COLO829 (cell line): Measurements from ENCODE around the gene SSBP3.
"Not testable (repeated sequence)": the region's sequence is repeated elsewhere in the genome, so short reads cannot be mapped to it uniquely, and the experiment has no call there.

Source experiments
- DNase-seq: peaks from one replicate; pipeline ENCODE4 v3.0.0; 2012; ENCODE audit warnings: low spot score

The SSBP3 gene

DNA sequence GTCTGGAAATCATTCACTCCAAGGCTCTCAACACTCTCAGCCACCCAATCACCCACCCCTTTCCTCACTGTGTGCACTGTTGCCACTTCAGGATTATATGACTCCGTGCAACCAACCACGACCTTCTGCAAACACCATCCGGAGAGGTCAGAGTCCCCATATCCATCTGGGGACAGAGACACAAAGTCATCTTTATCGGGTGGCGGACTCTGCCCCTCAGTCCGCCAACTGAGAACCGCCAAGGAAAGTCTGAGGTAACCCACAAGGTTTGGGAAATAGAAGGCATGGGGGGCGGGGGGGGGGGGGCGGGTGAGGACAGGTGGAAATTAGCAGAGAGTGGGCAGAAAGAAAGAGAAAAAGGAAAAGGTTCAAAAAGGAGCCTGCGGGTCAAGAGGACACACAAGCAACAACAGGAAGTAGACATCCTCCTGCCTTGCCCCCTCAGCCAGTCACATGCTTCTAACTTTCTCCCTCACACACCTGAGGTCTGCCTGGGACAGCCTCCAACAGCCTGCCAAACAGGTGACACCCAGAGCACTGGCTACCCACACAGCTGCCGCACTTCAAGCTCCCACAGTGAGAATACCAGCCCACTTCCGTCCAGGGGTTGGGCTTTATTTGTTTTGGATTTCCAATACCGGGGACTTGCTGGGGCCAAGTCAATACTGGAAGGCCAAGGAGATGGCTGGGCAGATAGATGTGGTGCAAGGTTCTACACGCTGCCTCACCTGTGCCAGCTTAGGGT lies 58.1 kb downstream of the SSBP3 start:
- DNase-seq, result no peak

DNA sequence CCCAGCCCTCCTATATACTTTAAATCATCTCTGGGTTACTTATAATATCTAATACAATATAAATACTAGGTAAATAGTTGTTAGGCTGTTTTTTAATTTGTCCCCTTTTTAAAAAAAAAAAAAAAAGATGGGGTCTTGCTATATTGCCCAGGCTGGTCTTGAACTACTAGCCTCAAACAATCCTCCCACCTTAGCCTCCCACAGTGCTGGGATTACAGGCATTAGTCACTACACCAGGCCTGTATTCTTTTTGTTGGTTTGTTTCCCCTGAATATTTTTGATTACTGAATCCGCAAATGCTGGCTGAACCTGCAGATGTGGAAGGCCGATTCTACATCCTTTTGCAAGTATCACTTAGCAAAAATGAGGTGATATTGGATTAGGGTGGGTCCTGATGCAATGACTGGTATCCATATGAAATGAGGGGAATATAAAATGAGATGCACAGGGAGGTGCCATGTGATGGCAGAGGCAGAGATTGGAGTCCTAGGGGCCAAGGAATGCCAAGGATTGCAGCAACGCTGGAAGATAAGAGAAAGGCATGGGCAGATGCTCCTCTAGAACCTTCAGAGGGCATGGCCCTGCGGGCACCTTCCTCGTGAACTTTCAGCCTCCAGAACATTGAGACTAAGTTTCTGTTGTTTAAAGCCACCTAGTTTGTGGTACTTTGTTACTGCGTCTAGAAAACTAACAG lies 58.8 kb downstream of the SSBP3 start:
- no peak for DNase-seq

GRCh38 chr1:54345548-54345947 lies 60.6 kb downstream of the SSBP3 start:
- DNase-seq, result not testable (repeated sequence)

GRCh38 chr1:54345116-54345515 lies 61.1 kb downstream of the SSBP3 start:
- no peak for DNase-seq

DNA sequence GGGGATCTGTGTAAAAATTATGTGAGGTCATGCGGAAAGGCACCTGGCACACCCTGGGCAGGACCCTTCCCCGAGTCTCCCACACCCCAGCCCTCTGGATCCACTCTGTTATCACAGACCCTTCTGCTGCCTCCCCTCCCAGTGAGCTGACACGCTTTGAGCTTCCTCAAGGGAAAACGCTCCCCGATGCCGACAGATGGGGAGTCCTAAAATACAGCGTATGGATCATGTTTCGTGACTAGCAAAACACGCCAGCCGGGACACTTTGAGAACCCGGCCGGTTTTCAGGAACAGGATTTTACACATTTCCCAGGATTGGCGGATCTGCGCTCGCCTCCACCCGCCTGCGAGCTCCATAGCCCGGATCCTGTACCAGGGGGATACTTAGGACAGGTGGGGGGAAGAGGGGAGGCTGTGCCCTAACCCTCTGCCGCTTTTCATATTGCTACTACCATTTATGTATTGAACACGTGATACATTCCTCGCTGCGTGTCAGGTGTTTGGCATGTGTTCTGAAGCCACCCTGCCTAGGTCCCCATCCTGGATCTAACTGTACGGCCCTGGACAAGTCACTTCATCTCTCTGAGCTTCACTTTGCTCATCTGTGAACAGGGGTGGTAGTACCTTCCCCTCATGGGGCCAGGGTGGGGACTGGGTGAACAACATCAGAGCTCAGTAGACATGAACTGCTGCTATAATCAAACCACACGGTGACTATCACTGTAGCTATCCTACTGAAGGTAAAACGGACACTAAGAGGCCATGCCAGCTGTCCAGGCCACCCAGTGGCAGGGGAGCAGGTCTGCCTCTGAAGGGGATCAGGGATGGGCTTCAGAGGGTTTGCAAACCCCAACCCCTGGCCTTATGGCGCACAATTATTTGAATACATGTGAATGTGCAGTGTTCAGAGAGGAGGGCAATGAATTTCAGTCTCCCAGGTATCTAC lies 63.2 kb downstream of the SSBP3 start:
- no peak for DNase-seq

GRCh38 chr1:54342288-54342687 lies 63.9 kb downstream of the SSBP3 start:
- DNase-seq, result no peak

- DNase-seq, result no peak
These were observed 64.4 kb downstream of the SSBP3 start for GRCh38 chr1:54341763-54342162.

DNA sequence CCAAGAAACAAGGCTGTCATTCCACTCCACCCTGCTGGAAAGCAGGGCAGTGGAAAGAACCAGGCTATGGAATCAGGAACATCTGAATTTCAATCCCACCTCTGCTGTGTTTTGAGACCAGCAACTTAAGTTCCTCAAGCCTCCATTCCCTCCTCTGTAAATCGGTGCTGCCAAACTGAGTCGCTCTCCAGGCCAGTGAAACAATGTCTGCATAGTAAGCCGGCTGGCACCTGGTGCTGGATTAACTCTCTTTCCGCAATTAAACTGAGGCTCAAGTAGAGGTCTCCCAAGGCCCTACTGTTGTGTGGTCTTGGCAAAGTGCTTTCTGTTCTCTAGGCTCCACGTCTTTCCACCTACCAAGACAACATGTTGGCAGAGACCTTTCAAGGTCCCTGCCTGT lies 65.3 kb downstream of the SSBP3 start:
- DNase-seq, result no peak

DNA sequence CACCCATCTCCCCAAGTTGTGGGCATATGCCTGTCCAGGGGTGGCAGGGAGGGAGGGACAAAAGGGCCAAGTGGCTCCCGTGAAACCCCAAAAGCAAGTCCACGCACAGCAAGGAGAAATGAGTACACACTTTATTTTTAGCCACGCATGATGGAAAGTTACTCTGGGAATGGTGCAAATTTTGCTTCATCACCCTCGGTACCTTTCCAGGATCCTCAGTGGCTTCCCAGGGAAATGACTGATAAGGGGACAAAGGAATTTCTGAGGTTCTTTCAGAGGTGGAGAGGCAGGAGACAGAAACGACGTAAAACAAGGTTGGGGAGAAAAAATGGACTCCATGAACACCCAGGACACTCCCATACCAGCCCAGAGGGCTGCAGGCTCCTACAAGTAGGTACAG lies 65.8 kb downstream of the SSBP3 start:
- DNase-seq, result no peak

DNA sequence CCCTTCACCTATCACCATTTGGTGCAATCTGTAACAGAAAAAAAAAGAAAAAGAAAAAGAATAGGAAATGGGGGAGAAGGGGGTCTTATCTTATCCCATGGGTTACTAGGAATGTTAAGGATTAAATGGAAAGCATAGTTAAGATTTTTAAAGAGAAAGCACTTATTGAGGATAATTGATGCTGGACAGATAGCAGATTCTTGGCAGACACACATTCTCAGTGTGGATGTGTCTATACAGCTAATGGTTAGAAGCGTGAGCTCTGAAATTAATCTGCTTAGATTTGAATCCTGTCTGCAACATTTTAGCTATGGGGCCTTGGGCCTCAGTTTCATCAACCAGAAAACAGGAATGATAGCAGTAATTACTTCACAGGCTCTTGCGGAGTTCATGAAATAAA lies 67.1 kb downstream of the SSBP3 start:
- DNase-seq, result no peak

GRCh38 chr1:54338464-54338863 lies 67.7 kb downstream of the SSBP3 start:
- DNase-seq, result no peak

DNA sequence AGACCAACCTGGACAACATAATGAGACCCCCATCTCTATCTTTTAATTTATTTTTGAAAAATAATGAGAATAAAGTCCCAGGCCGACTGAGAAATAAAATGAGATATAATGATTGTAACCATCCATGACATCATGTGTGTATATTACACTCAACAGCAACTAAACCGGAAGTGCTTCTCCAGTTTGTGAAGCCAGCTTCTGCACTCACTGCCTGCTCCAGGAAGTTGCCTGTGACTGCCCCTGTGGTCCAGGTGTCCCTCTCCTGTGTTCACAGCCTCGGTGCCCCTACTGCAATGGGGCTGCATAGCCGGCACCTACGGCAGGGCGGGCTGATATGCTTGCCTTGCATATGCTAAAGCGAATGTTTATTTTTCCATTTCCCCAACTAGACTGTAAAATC lies 68.3 kb downstream of the SSBP3 start:
- DNase-seq, result no peak

DNA sequence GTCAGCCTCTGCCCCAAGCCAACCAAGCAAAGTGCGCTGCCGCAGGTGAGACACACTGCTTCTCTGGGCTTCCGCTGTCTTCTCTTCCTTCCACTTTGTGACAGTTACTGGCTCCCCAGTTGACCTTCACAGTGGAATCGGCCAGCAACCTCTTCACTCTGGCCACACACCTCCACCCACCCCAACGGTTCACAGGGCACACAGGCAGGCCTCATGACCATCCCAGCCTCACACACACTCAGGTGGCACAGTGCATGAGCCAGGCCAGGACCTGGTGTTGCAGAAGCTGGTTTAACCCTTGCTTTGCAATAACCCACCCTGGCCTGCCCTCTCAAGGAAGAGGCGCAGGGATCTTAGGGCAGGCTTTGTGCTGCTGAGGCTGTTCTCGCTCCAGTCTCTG lies 69.2 kb downstream of the SSBP3 start:
- DNase-seq, result no peak

GRCh38 chr1:54336116-54336515 lies 70.1 kb downstream of the SSBP3 start:
- no peak for DNase-seq

- DNase-seq, result no peak
These were observed 70.5 kb downstream of the SSBP3 start for GRCh38 chr1:54335755-54336108.

DNA sequence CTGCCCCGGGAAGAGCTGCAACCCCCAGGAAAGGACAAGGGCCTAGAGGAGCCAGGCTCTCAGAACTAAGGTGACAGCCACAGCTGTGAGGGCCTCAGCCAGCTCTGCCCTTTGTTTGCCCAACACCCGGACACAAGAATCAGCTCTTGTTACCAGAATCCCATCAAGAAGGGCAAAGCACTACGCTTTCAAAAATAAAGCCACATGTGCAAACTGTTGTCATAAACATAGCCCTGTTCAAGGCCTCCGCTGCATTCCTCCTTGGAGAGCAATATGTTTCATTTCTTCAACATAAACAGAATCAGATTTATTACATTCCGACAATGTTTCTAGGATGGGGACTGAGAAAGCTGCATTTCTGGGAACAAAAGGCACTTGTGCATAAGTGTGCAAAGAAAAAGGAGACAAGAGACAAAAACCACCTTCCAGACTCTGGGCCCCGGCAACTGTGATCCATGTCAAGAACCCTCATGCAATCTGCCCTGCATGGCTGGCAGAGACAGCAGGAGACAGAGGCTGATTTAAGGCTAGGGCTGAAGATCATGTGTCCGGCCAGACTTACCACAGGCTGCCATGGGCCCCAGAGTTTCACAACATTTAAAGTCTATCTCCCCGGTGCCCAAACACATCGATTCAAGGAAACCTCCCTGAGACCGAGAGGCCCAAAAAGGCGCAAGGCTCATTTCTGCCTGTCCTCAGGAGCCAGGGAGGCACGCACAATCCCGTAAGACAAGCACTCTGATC lies 71.0 kb downstream of the SSBP3 start:
- no peak for DNase-seq

GRCh38 chr1:54332781-54333585 lies 73.2 kb downstream of the SSBP3 start:
- DNase-seq, result no peak

DNA sequence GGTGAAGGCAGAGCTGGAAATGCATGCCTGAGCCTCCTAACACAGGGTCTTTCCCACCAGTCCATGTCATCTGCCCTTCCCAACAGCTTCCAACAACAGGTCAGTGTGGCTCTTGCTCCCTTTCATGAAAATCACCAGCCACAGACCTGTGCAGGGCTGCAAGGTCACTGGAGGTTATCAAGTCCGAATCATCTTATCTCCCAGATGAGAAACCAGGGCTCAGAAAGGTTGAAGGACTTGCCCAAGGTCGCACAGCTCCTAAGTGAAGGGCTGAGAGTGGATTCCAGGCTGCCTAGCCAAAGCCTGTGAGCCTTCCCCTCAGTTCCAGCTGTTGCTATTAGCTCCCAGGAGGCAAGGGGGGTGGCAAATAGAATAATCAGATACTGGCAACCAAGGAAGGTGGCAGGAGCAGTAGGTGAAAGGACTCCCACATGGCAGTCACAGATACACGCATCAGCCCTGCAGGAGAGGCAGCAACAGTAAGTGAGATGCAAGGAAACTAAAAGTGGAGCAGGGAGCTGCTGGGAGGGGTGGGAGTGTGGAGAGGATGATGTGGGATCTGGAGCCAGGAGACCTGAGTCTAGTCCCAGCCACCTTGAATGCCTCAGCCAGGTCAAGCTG lies 74.2 kb downstream of the SSBP3 start:
- DNase-seq, result no peak

GRCh38 chr1:54331091-54331772 lies 75.0 kb downstream of the SSBP3 start:
- no peak for DNase-seq

- no peak for DNase-seq
These were observed 76.7 kb downstream of the SSBP3 start for GRCh38 chr1:54329312-54330003.
